ENCODE measurements around the gene NREP. TPM values are rescaled to one million over a fixed set of nuclear protein-coding genes. Genes with fewer than 3 reads are reported as not detected.

The NREP gene
- 587 TPM for polyA plus RNA-seq (2013, experiment 1 of 4)
- 536 TPM for polyA plus RNA-seq (2013, experiment 2 of 4)
- polyA plus RNA-seq (2013, experiment 3 of 4): 407 TPM
- 437 TPM for polyA plus RNA-seq (2013, experiment 4 of 4)

- Histone ChIP-seq H3K4me1 (ENCODE audit: control insufficient read depth, insufficient read depth, low read length) (peaks cover 5% of the 10 kb centered on the region), H3K9me3 (ENCODE audit: control insufficient read depth, low read length) (no peaks in the 10 kb centered on the region), H3K36me3 (ENCODE audit: control insufficient read depth, insufficient read depth, low read length) (no peaks in the 10 kb centered on the region), H3K4me3 (ENCODE audit: insufficient read depth, low read depth, low read length) (peak within 1 kb of the TSS; percentile 90), H3K27ac (ENCODE audit: insufficient read depth, low read depth, low read length, poor library complexity, severe bottlenecking) (peak within 1 kb of the TSS; percentile 100), H3K27me3 (ENCODE audit: control insufficient read depth, insufficient read depth, low read length, poor library complexity, severe bottlenecking) (no peaks in the 10 kb centered on the region)
- WGBS, 2 experiments: 0 to 1% methylated on average over 11 to 12 of the region's 12 CpGs
These were observed at the start of gene NREP for GRCh38 chr5:111756581-111757354. NREP (minus strand) TSS chr5:111757194; CDS start chr5:111755772, 1,422 bp downstream.

- WGBS, 2 experiments: 93 to 95% methylated on average over 2 of the region's 2 CpGs
- Histone ChIP-seq H3K27ac (ENCODE audit: insufficient read depth, low read depth, low read length, poor library complexity, severe bottlenecking) (no peak overlapping the region), H3K36me3 (ENCODE audit: control insufficient read depth, insufficient read depth, low read length) (no peaks in the 10 kb centered on the region), H3K4me3 (ENCODE audit: insufficient read depth, low read depth, low read length) (no peak overlapping the region), H3K27me3 (ENCODE audit: control insufficient read depth, insufficient read depth, low read length, poor library complexity, severe bottlenecking) (no peaks in the 10 kb centered on the region), H3K9me3 (ENCODE audit: control insufficient read depth, low read length) (no peaks in the 10 kb centered on the region), H3K4me1 (ENCODE audit: control insufficient read depth, insufficient read depth, low read length) (no peaks in the 10 kb centered on the region)
These were observed 49.8 kb upstream of the NREP start for GRCh38 chr5:111806753-111807152.

- Histone ChIP-seq H3K9me3 (ENCODE audit: control insufficient read depth, low read length) (no peaks in the 10 kb centered on the region), H3K4me3 (ENCODE audit: insufficient read depth, low read depth, low read length) (no peak overlapping the region), H3K36me3 (ENCODE audit: control insufficient read depth, insufficient read depth, low read length) (no peaks in the 10 kb centered on the region), H3K27me3 (ENCODE audit: control insufficient read depth, insufficient read depth, low read length, poor library complexity, severe bottlenecking) (no peaks in the 10 kb centered on the region), H3K4me1 (ENCODE audit: control insufficient read depth, insufficient read depth, low read length) (no peaks in the 10 kb centered on the region), H3K27ac (ENCODE audit: insufficient read depth, low read depth, low read length, poor library complexity, severe bottlenecking) (no peak overlapping the region)
- 92 to 97% methylated on average over 2 of the region's 2 CpGs for WGBS, 2 experiments
These were observed 49.2 kb upstream of the NREP start for GRCh38 chr5:111806156-111806555.

GRCh38 chr5:111805071-111805470 is 48.1 kb upstream of the NREP start:
- WGBS, 2 experiments: 90 to 94% methylated on average over 2 of the region's 2 CpGs
- Histone ChIP-seq H3K27ac (ENCODE audit: insufficient read depth, low read depth, low read length, poor library complexity, severe bottlenecking) (no peak overlapping the region), H3K4me3 (ENCODE audit: insufficient read depth, low read depth, low read length) (no peak overlapping the region), H3K4me1 (ENCODE audit: control insufficient read depth, insufficient read depth, low read length) (no peaks in the 10 kb centered on the region), H3K9me3 (ENCODE audit: control insufficient read depth, low read length) (no peaks in the 10 kb centered on the region), H3K36me3 (ENCODE audit: control insufficient read depth, insufficient read depth, low read length) (no peaks in the 10 kb centered on the region), H3K27me3 (ENCODE audit: control insufficient read depth, insufficient read depth, low read length, poor library complexity, severe bottlenecking) (no peaks in the 10 kb centered on the region)

GRCh38 chr5:111800351-111800750 is 43.4 kb upstream of the NREP start:
- no peak overlapping the region for H3K4me3 ChIP-seq (ENCODE audit: insufficient read depth, low read depth, low read length)
- no peaks in the 10 kb centered on the region for H3K36me3 ChIP-seq (ENCODE audit: control insufficient read depth, insufficient read depth, low read length)
- H3K9me3 ChIP-seq (ENCODE audit: control insufficient read depth, low read length): no peaks in the 10 kb centered on the region
- H3K4me1 ChIP-seq (ENCODE audit: control insufficient read depth, insufficient read depth, low read length): no peaks in the 10 kb centered on the region
- WGBS, 2 experiments: 82 to 94% methylated on average over 3 of the region's 3 CpGs
- no peak overlapping the region for H3K27ac ChIP-seq (ENCODE audit: insufficient read depth, low read depth, low read length, poor library complexity, severe bottlenecking)
- no peaks in the 10 kb centered on the region for H3K27me3 ChIP-seq (ENCODE audit: control insufficient read depth, insufficient read depth, low read length, poor library complexity, severe bottlenecking)

GRCh38 chr5:111795142-111795541 is 38.1 kb upstream of the NREP start:
- H3K9me3 ChIP-seq (ENCODE audit: control insufficient read depth, low read length): no peaks in the 10 kb centered on the region
- no peaks in the 10 kb centered on the region for H3K4me1 ChIP-seq (ENCODE audit: control insufficient read depth, insufficient read depth, low read length)
- H3K27ac ChIP-seq (ENCODE audit: insufficient read depth, low read depth, low read length, poor library complexity, severe bottlenecking): no peak overlapping the region
- H3K36me3 ChIP-seq (ENCODE audit: control insufficient read depth, insufficient read depth, low read length): no peaks in the 10 kb centered on the region
- no peak overlapping the region for H3K4me3 ChIP-seq (ENCODE audit: insufficient read depth, low read depth, low read length)
- WGBS, 2 experiments: 94 to 100% methylated on average over 1 of the region's 1 CpG
- H3K27me3 ChIP-seq (ENCODE audit: control insufficient read depth, insufficient read depth, low read length, poor library complexity, severe bottlenecking): no peaks in the 10 kb centered on the region

GRCh38 chr5:111792471-111793058 is 35.6 kb upstream of the NREP start:
- Histone ChIP-seq H3K4me3 (ENCODE audit: insufficient read depth, low read depth, low read length) (no peak overlapping the region), H3K4me1 (ENCODE audit: control insufficient read depth, insufficient read depth, low read length) (no peaks in the 10 kb centered on the region), H3K36me3 (ENCODE audit: control insufficient read depth, insufficient read depth, low read length) (no peaks in the 10 kb centered on the region), H3K27ac (ENCODE audit: insufficient read depth, low read depth, low read length, poor library complexity, severe bottlenecking) (no peak overlapping the region), H3K9me3 (ENCODE audit: control insufficient read depth, low read length) (no peaks in the 10 kb centered on the region), H3K27me3 (ENCODE audit: control insufficient read depth, insufficient read depth, low read length, poor library complexity, severe bottlenecking) (no peaks in the 10 kb centered on the region)
- 95% methylated on average over 3 to 4 of the region's 4 CpGs for WGBS, 2 experiments

- WGBS, 2 experiments: 89% methylated on average over 1 of the region's 1 CpG; no CpG with 5 or more reads in 1 of the 2 experiments
- Histone ChIP-seq H3K4me3 (ENCODE audit: insufficient read depth, low read depth, low read length) (no peak overlapping the region), H3K36me3 (ENCODE audit: control insufficient read depth, insufficient read depth, low read length) (no peaks in the 10 kb centered on the region), H3K9me3 (ENCODE audit: control insufficient read depth, low read length) (no peaks in the 10 kb centered on the region), H3K27ac (ENCODE audit: insufficient read depth, low read depth, low read length, poor library complexity, severe bottlenecking) (no peak overlapping the region), H3K4me1 (ENCODE audit: control insufficient read depth, insufficient read depth, low read length) (no peaks in the 10 kb centered on the region), H3K27me3 (ENCODE audit: control insufficient read depth, insufficient read depth, low read length, poor library complexity, severe bottlenecking) (no peaks in the 10 kb centered on the region)
These were observed 33.3 kb upstream of the NREP start for GRCh38 chr5:111790295-111790694.

GRCh38 chr5:111787006-111787405 is 30.0 kb upstream of the NREP start:
- H3K27me3 ChIP-seq (ENCODE audit: control insufficient read depth, insufficient read depth, low read length, poor library complexity, severe bottlenecking): no peaks in the 10 kb centered on the region
- no peaks in the 10 kb centered on the region for H3K4me1 ChIP-seq (ENCODE audit: control insufficient read depth, insufficient read depth, low read length)
- H3K27ac ChIP-seq (ENCODE audit: insufficient read depth, low read depth, low read length, poor library complexity, severe bottlenecking): no peak overlapping the region
- H3K36me3 ChIP-seq (ENCODE audit: control insufficient read depth, insufficient read depth, low read length): no peaks in the 10 kb centered on the region
- no peaks in the 10 kb centered on the region for H3K9me3 ChIP-seq (ENCODE audit: control insufficient read depth, low read length)
- no peak overlapping the region for H3K4me3 ChIP-seq (ENCODE audit: insufficient read depth, low read depth, low read length)

GRCh38 chr5:111784491-111785181 is 27.6 kb upstream of the NREP start:
- no peaks in the 10 kb centered on the region for H3K9me3 ChIP-seq (ENCODE audit: control insufficient read depth, low read length)
- no peaks in the 10 kb centered on the region for H3K4me1 ChIP-seq (ENCODE audit: control insufficient read depth, insufficient read depth, low read length)
- H3K27me3 ChIP-seq (ENCODE audit: control insufficient read depth, insufficient read depth, low read length, poor library complexity, severe bottlenecking): no peaks in the 10 kb centered on the region
- H3K27ac ChIP-seq (ENCODE audit: insufficient read depth, low read depth, low read length, poor library complexity, severe bottlenecking): no peak overlapping the region
- no peaks in the 10 kb centered on the region for H3K36me3 ChIP-seq (ENCODE audit: control insufficient read depth, insufficient read depth, low read length)
- no peak overlapping the region for H3K4me3 ChIP-seq (ENCODE audit: insufficient read depth, low read depth, low read length)
- 86 to 96% methylated on average over 1 to 2 of the region's 3 CpGs for WGBS, 2 experiments

Data from ectodermal cell (in vitro differentiated cells).